Measurements from ENCODE around the gene IRAK1.

- TF ChIP-seq CTCF (IDR thresholded peaks at IDR 0.05) (no peak), ZFX (IDR thresholded peaks at IDR 0.05; ENCODE audit: borderline replicate concordance) (no peak)
These were observed 25.7 kb downstream of the IRAK1 start for GRCh38 chrX:153993978-153994377.

All from 22Rv1 (cell line).